ENCODE results near the gene CA10. TPM values are rescaled to one million over a fixed set of nuclear protein-coding genes. Genes with fewer than 3 reads are reported as not detected.

The CA10 gene
- total RNA-seq, 2 donors from 2014 or later: 0.91 TPM; not detected in 1

DNA sequence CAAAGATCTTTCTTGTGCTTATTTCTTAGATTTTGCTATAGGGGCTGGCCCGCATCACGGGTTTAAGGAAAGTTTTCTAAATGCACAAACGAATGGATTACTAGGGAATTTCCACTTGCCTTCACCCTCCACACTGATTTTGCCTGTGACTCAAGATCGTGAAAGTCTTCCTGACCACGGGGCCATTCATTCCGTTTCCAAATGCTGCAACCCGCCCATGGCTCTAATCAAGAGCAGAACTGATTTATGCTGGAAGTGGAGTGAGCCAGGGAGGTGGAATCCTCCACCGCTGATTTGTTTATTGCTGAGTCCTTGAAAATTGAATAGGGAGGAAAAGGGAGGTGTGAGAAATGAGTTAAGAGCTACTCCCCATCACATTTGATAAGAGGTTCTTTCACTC lies 52.4 kb downstream of the CA10 start:
- no peak overlapping the region for H3K4me3 ChIP-seq
- TF ChIP-seq, protein P1, sequence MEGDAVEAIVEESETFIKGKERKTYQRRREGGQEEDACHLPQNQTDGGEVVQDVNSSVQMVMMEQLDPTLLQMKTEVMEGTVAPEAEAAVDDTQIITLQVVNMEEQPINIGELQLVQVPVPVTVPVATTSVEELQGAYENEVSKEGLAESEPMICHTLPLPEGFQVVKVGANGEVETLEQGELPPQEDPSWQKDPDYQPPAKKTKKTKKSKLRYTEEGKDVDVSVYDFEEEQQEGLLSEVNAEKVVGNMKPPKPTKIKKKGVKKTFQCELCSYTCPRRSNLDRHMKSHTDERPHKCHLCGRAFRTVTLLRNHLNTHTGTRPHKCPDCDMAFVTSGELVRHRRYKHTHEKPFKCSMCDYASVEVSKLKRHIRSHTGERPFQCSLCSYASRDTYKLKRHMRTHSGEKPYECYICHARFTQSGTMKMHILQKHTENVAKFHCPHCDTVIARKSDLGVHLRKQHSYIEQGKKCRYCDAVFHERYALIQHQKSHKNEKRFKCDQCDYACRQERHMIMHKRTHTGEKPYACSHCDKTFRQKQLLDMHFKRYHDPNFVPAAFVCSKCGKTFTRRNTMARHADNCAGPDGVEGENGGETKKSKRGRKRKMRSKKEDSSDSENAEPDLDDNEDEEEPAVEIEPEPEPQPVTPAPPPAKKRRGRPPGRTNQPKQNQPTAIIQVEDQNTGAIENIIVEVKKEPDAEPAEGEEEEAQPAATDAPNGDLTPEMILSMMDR (IDR thresholded peaks at IDR 0.05): no peak
- TF ChIP-seq POLR2AphosphoS5 (IDR thresholded peaks at IDR 0.05) (no peak), POLR2A (IDR thresholded peaks at IDR 0.05) (no peak)
- no peaks in the 10 kb centered on the region for H3K36me3 ChIP-seq
- H3K27me3 ChIP-seq (replicated peaks; ENCODE audit: insufficient read depth): no peaks in the 10 kb centered on the region
- no peak for DNase-seq (ENCODE audit: low spot score)
- intact Hi-C loops (cut with DNase I): no loop called here
- 70% methylated on average over 8 of the region's 8 CpGs for WGBS
- H3K27ac ChIP-seq: no peak overlapping the region
- H3K4me1 ChIP-seq (replicated peaks): no peaks in the 10 kb centered on the region
- no peaks in the 10 kb centered on the region for H3K9me3 ChIP-seq

DNA sequence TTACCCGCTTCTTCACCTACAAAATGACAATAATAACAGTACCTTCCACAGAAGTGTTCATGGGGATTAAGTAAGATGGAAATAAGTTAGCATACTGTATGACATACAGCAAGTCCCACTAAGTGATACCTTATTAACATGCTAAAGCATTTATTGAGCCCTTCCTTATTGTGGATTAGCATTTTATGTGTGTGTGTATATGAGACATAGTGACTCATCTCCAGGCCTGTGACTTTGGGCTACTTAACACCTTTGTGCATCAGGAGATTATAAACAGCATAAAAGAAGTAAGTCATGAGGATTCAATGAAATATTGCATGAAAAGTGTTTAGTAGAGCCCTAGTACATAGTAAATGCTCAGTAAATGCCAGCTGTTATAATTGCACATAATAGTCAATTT lies 52.9 kb downstream of the CA10 start:
- no peak overlapping the region for H3K4me3 ChIP-seq
- TF ChIP-seq, protein P1 (IDR thresholded peaks at IDR 0.05): no peak
- no peak for TF ChIP-seq POLR2AphosphoS5 (IDR thresholded peaks at IDR 0.05)
- no peak for TF ChIP-seq POLR2A (IDR thresholded peaks at IDR 0.05)
- intact Hi-C loops (cut with DNase I): no loop called here
- no peaks in the 10 kb centered on the region for H3K9me3 ChIP-seq
- no peaks in the 10 kb centered on the region for H3K36me3 ChIP-seq
- 92% methylated on average over 1 of the region's 1 CpG for WGBS
- no peak overlapping the region for H3K27ac ChIP-seq
- H3K4me1 ChIP-seq (replicated peaks): no peaks in the 10 kb centered on the region
- no peaks in the 10 kb centered on the region for H3K27me3 ChIP-seq (replicated peaks; ENCODE audit: insufficient read depth)
- DNase-seq (ENCODE audit: low spot score): no peak

DNA sequence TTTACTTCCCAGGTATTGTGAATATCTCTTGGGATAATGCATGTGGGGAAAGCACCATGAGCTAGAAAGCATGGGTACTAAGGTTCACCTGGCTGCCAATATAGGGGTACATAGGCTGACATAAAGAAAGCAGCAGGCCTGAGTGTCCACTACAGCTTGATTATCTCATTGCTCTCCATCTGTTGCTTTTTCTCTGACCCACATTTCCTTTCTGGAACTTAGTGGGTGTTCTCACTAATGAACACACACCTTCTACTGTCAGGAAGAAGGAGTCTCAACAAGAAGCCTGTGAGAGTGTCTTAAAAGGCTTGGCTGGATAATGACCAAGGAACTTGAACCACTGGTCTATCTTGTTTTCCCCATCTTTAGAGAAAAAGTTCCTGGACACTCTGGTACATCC lies 62.5 kb downstream of the CA10 start:
- H3K4me3 ChIP-seq: no peak overlapping the region
- no peak overlapping the region for H3K27ac ChIP-seq
- H3K4me1 ChIP-seq (replicated peaks): no peaks in the 10 kb centered on the region
- DNase-seq (ENCODE audit: low spot score): no peak
- H3K27me3 ChIP-seq (replicated peaks; ENCODE audit: insufficient read depth): no peaks in the 10 kb centered on the region
- H3K36me3 ChIP-seq: no peaks in the 10 kb centered on the region
- intact Hi-C loops (cut with DNase I): no loop called here
- H3K9me3 ChIP-seq: no peaks in the 10 kb centered on the region
- TF ChIP-seq, protein P1 (IDR thresholded peaks at IDR 0.05): no peak
- TF ChIP-seq POLR2A (IDR thresholded peaks at IDR 0.05): no peak
- peak; percentile 10 for TF ChIP-seq POLR2AphosphoS5 (IDR thresholded peaks at IDR 0.05)

DNA sequence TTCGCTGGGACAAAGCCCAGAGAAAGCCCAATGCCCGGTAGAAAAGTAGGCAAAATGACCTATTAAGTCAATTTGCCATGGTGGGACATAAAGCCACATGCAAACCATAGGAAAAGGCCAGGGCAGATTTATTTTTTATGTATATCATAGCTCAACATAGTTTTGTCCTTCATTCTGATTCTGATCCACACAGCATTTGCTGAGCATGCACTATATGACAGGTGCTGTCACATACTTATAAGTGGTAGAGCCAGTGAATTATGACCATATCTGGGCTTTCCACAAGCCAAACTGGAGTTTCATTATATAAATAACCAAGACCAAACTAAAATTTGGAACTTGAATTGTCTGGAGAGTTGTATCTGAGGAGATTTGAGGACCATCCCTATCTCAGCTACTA lies 74.3 kb downstream of the CA10 start:
- Histone ChIP-seq H3K9me3 (no peaks in the 10 kb centered on the region), H3K36me3 (no peaks in the 10 kb centered on the region), H3K27ac (no peak overlapping the region), H3K4me3 (no peak overlapping the region), H3K27me3 (replicated peaks; ENCODE audit: insufficient read depth) (no peaks in the 10 kb centered on the region), H3K4me1 (replicated peaks) (no peaks in the 10 kb centered on the region)
- TF ChIP-seq POLR2AphosphoS5 (IDR thresholded peaks at IDR 0.05) (no peak), POLR2A (IDR thresholded peaks at IDR 0.05) (no peak)
- TF ChIP-seq, protein P1 (IDR thresholded peaks at IDR 0.05): no peak
- intact Hi-C loops (cut with DNase I): no loop called here
- DNase-seq (ENCODE audit: low spot score): no peak
- WGBS: 92% methylated on average over 2 of the region's 2 CpGs

DNA sequence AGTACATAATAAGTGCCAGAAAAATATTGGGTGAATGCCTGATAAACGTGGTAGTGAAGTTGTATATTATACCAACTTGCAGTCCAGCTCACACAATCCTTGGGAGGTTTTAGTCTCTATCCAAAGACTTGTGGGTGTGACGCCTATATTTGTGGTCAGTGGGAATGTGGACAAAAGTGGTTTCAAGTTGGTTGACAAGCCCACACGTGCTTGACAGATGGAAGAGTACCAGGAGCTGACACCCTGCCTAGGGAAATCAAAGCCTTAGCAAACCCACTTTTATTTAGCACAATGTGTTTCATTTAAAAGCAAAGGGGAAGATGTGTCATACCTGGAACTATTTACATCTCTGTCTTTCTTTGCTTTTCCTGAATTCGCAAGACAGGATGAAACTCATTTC lies 79.0 kb downstream of the CA10 start:
- H3K27me3 ChIP-seq (replicated peaks; ENCODE audit: insufficient read depth): no peaks in the 10 kb centered on the region
- DNase-seq (ENCODE audit: low spot score): no peak
- H3K36me3 ChIP-seq: no peaks in the 10 kb centered on the region
- no peak overlapping the region for H3K4me3 ChIP-seq
- H3K27ac ChIP-seq: no peak overlapping the region
- WGBS: 57% methylated on average over 4 of the region's 4 CpGs
- TF ChIP-seq, protein P1 (IDR thresholded peaks at IDR 0.05): no peak
- no peaks in the 10 kb centered on the region for H3K4me1 ChIP-seq (replicated peaks)
- no peaks in the 10 kb centered on the region for H3K9me3 ChIP-seq
- intact Hi-C loops (cut with DNase I): loop anchor here (10.0 kb wide), 1 partner anchor 65 kb away; no protein-coding TSS in a partner anchor
